Stimulated activated CD8-positive, alpha-beta memory T cell treated with anti-CD3 and anti-CD28 coated beads, Interleukin-12 subunit alpha, Interleukin-12 subunit beta, amount 100 ng/mL, for 1 hour (primary cell): ENCODE data around the gene NPIPA3.
"Not testable (repeated sequence)": the region's sequence is repeated elsewhere in the genome, so short reads cannot be mapped to it uniquely, and the experiment has no call there.

Experiments
- DNase-seq: peaks from one replicate; pipeline ENCODE4 v3.0.0-alpha.2; 2020; ENCODE audit warnings: low read depth

The NPIPA3 gene

GRCh38 chr16:14742273-14743128 lies 39.3 kb downstream of the NPIPA3 start, which contains the start of gene NPIPA2:
Gene NPIPA2 (plus strand): TSS chr16:14742533. CDS start chr16:14748066, 5,533 bp downstream.
- not testable (repeated sequence) for DNase-seq

GRCh38 chr16:14773654-14774053 lies 70.4 kb downstream of the NPIPA3 start:
- DNase-seq, result not testable (repeated sequence)

- not testable (repeated sequence) for DNase-seq
These were observed 72.4 kb downstream of the NPIPA3 start for GRCh38 chr16:14775624-14776023.
